Measurements from ENCODE around the gene NEU1.
"Not testable (repeated sequence)": the region's sequence is repeated elsewhere in the genome, so short reads cannot be mapped to it uniquely, and the experiment has no call there.

The NEU1 gene

DNA sequence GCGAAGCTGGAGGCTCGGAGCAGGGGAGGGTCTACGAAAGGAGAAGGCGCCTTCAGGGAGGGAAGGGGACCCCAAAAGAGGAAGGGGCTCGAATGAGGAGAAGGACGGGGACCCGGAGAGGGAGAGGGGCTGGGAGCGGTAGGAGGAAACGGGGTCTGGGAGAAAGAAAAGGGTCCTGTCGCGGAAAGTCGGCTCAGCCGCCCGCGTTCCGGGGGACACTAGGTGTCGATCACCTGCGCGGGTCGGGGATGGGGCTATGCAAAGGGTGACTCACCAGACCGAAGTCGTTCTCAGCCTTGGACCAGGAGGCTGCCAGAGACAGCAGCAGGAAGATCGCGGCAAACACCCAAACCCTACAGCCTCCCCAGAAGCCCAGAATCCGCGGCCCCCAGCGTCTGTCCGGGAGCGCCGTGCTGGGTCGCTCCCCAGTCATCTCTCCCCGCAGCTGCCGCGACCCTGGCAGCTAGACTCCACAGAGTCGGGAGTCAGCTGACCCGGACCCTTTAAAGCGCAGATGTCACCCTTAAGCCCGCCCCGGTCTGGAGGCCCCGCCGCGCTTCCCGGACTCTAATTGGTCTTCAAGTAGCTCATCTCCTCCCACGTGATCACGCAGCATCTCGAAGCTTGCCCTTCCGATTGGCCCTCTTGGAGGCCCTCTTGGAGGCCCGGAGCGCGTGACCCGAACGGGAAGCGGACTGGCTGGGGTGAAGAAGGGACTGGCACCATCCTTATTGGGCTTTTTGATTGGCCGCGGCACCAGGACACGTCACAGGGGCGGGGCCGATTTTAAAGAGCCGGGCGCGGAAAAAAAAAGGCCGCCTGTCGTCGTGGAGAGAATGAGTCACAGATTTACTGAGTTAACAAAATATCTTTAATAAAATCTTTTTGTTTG, at the start of gene NEU1:
Gene NEU1, minus strand, starts transcription at position 478 of the 892 bp plus-strand sequence. Its CDS starts 45 bp downstream, at position 433.
- H3K36me3 ChIP-seq (ENCODE audit: insufficient read depth, low read length): peaks cover 4% of the 10 kb centered on the region; the same call in 1 of the 2 replicates
- H2AFZ ChIP-seq (ENCODE audit: low read length, unreplicated experiment): peak within 1 kb of the TSS; percentile 88
- H3K79me2 ChIP-seq (ENCODE audit: control insufficient read depth, insufficient read depth, low read length, unreplicated experiment): peaks cover 7% of the 10 kb centered on the region
- H3K4me3 ChIP-seq (ENCODE audit: low read depth, low read length): peak within 1 kb of the TSS; percentile 86
- peak within 1 kb of the TSS; percentile 72 for H3K27ac ChIP-seq (ENCODE audit: low read depth, low read length)
- no peaks in the 10 kb centered on the region for H3K27me3 ChIP-seq (ENCODE audit: insufficient read depth, low read length)
- peaks cover 6% of the 10 kb centered on the region for H3K4me1 ChIP-seq (ENCODE audit: control insufficient read depth, insufficient read depth, low read length, unreplicated experiment)

DNA sequence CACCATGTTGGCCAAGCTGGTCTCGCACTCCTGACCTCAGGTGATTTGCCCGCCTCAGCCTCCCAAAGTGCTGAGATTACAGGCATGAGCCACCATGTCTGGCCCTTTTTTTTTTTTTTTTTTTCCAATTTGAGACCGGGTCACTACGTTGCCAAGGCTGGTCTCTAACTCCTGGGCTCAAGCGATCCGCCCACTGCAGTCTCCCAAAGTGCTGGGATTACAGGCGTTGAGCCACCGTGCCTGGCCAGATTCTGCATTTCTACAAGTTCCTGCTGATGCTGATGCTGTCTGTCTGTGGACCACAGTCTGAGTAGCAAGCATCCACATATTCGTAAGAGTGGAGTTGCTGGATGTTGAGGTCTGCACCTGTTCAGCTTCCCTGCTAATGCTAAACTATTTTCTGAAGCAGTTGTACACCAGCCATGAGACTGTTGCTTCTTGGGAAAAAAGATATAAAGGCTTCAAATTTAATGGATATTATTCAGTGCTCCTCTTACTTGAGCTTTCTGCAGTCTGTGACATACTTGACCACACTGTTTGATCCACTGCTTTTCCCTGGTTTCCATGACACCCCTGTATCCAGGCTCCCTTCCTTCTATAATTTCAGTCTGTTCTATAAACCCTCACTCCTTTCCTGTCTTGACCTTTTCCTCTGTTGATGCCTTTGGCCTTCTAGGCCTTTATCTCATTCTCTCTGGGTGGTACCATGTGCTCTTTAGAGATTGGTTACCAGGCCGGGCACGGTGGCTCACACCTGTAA, 49.4 kb upstream of the NEU1 start:
- Histone ChIP-seq H3K27ac (ENCODE audit: low read depth, low read length) (no peak overlapping the region), H2AFZ (ENCODE audit: low read length, unreplicated experiment) (no peak overlapping the region), H3K79me2 (ENCODE audit: control insufficient read depth, insufficient read depth, low read length, unreplicated experiment) (no peaks in the 10 kb centered on the region), H3K4me3 (ENCODE audit: low read depth, low read length) (no peak overlapping the region), H3K27me3 (ENCODE audit: insufficient read depth, low read length) (no peaks in the 10 kb centered on the region), H3K36me3 (ENCODE audit: insufficient read depth, low read length) (no peaks in the 10 kb centered on the region), H3K4me1 (ENCODE audit: control insufficient read depth, insufficient read depth, low read length, unreplicated experiment) (peaks cover 27% of the 10 kb centered on the region)

GRCh38 chr6:31909298-31909697, 46.7 kb upstream of the NEU1 start:
- H3K27ac ChIP-seq (ENCODE audit: low read depth, low read length): peak overlapping the region; percentile 92
- not testable (repeated sequence) for H3K27me3 ChIP-seq (ENCODE audit: insufficient read depth, low read length)

GRCh38 chr6:31908791-31909190, 46.2 kb upstream of the NEU1 start:
- peaks cover 31% of the 10 kb centered on the region for H3K4me1 ChIP-seq (ENCODE audit: control insufficient read depth, insufficient read depth, low read length, unreplicated experiment)
- no peaks in the 10 kb centered on the region for H3K27me3 ChIP-seq (ENCODE audit: insufficient read depth, low read length)
- peak overlapping the region; percentile 92 for H3K27ac ChIP-seq (ENCODE audit: low read depth, low read length)
- H3K36me3 ChIP-seq (ENCODE audit: insufficient read depth, low read length): no peaks in the 10 kb centered on the region
- no peak overlapping the region for H3K4me3 ChIP-seq (ENCODE audit: low read depth, low read length)
- no peak overlapping the region for H2AFZ ChIP-seq (ENCODE audit: low read length, unreplicated experiment)
- no peaks in the 10 kb centered on the region for H3K79me2 ChIP-seq (ENCODE audit: control insufficient read depth, insufficient read depth, low read length, unreplicated experiment)

More at GRCh38 chr6:31909298-31909697, 46.7 kb upstream of the NEU1 start:
- H3K79me2 ChIP-seq (ENCODE audit: control insufficient read depth, insufficient read depth, low read length, unreplicated experiment); H2AFZ ChIP-seq (ENCODE audit: low read length, unreplicated experiment); H3K36me3 ChIP-seq (ENCODE audit: insufficient read depth, low read length); H3K4me3 ChIP-seq (ENCODE audit: low read depth, low read length): not testable (repeated sequence)
- peaks cover 28% of the 10 kb centered on the region for H3K4me1 ChIP-seq (ENCODE audit: control insufficient read depth, insufficient read depth, low read length, unreplicated experiment)

- not testable (repeated sequence) for H3K4me3 ChIP-seq (ENCODE audit: low read depth, low read length)
- H3K27ac ChIP-seq (ENCODE audit: low read depth, low read length): peak overlapping the region; percentile 92
Observed at GRCh38 chr6:31908255-31908654, 45.6 kb upstream of the NEU1 start.

GRCh38 chr6:31907158-31907813, 44.7 kb upstream of the NEU1 start:
- Histone ChIP-seq H3K27me3 (ENCODE audit: insufficient read depth, low read length) (no peaks in the 10 kb centered on the region), H3K27ac (ENCODE audit: low read depth, low read length) (no peak overlapping the region), H3K4me3 (ENCODE audit: low read depth, low read length) (no peak overlapping the region), H2AFZ (ENCODE audit: low read length, unreplicated experiment) (no peak overlapping the region), H3K4me1 (ENCODE audit: control insufficient read depth, insufficient read depth, low read length, unreplicated experiment) (peaks cover 39% of the 10 kb centered on the region), H3K79me2 (ENCODE audit: control insufficient read depth, insufficient read depth, low read length, unreplicated experiment) (no peaks in the 10 kb centered on the region), H3K36me3 (ENCODE audit: insufficient read depth, low read length) (no peaks in the 10 kb centered on the region)

More at GRCh38 chr6:31908255-31908654, 45.6 kb upstream of the NEU1 start:
- H2AFZ ChIP-seq (ENCODE audit: low read length, unreplicated experiment); H3K27me3 ChIP-seq (ENCODE audit: insufficient read depth, low read length); H3K36me3 ChIP-seq (ENCODE audit: insufficient read depth, low read length); H3K79me2 ChIP-seq (ENCODE audit: control insufficient read depth, insufficient read depth, low read length, unreplicated experiment): not testable (repeated sequence)
- peaks cover 34% of the 10 kb centered on the region for H3K4me1 ChIP-seq (ENCODE audit: control insufficient read depth, insufficient read depth, low read length, unreplicated experiment)

GRCh38 chr6:31906727-31907126, 44.1 kb upstream of the NEU1 start:
- not testable (repeated sequence) for H2AFZ ChIP-seq (ENCODE audit: low read length, unreplicated experiment); H3K79me2 ChIP-seq (ENCODE audit: control insufficient read depth, insufficient read depth, low read length, unreplicated experiment); H3K4me3 ChIP-seq (ENCODE audit: low read depth, low read length); H3K36me3 ChIP-seq (ENCODE audit: insufficient read depth, low read length); H3K27me3 ChIP-seq (ENCODE audit: insufficient read depth, low read length); H3K27ac ChIP-seq (ENCODE audit: low read depth, low read length)
- peaks cover 39% of the 10 kb centered on the region for H3K4me1 ChIP-seq (ENCODE audit: control insufficient read depth, insufficient read depth, low read length, unreplicated experiment)

GRCh38 chr6:31906122-31906521, 43.5 kb upstream of the NEU1 start:
- H3K27ac ChIP-seq (ENCODE audit: low read depth, low read length): no peak overlapping the region
- no peak overlapping the region for H2AFZ ChIP-seq (ENCODE audit: low read length, unreplicated experiment)
- H3K4me1 ChIP-seq (ENCODE audit: control insufficient read depth, insufficient read depth, low read length, unreplicated experiment): peaks cover 41% of the 10 kb centered on the region

DNA sequence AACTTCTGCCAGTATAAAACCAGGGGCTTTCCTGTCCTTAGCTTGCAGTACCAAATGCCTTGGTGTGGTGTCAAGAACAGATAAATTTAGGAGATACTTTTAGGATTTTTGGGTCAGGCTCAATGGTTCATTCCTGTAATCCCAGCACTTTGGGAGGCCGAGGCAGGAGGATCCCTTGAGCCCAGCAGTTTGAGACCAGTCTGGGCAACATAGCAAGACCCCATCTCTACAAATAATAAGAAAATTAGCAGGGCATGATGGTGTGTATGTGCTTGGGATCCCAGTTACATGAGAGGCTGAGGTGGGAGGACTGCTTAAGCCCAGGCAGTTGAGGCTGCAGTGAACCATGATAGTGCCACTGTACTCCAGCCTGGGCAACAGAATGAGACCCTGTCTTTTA, 42.4 kb upstream of the NEU1 start:
- H3K27ac ChIP-seq (ENCODE audit: low read depth, low read length): no peak overlapping the region
- no peaks in the 10 kb centered on the region for H3K36me3 ChIP-seq (ENCODE audit: insufficient read depth, low read length)
- no peaks in the 10 kb centered on the region for H3K79me2 ChIP-seq (ENCODE audit: control insufficient read depth, insufficient read depth, low read length, unreplicated experiment)
- no peak overlapping the region for H2AFZ ChIP-seq (ENCODE audit: low read length, unreplicated experiment)
- no peaks in the 10 kb centered on the region for H3K27me3 ChIP-seq (ENCODE audit: insufficient read depth, low read length)
- H3K4me3 ChIP-seq (ENCODE audit: low read depth, low read length): no peak overlapping the region
- peaks cover 41% of the 10 kb centered on the region for H3K4me1 ChIP-seq (ENCODE audit: control insufficient read depth, insufficient read depth, low read length, unreplicated experiment)

More at GRCh38 chr6:31906122-31906521, 43.5 kb upstream of the NEU1 start:
- no peaks in the 10 kb centered on the region for H3K79me2 ChIP-seq (ENCODE audit: control insufficient read depth, insufficient read depth, low read length, unreplicated experiment)
- no peaks in the 10 kb centered on the region for H3K27me3 ChIP-seq (ENCODE audit: insufficient read depth, low read length)
- H3K36me3 ChIP-seq (ENCODE audit: insufficient read depth, low read length): no peaks in the 10 kb centered on the region
- H3K4me3 ChIP-seq (ENCODE audit: low read depth, low read length): no peak overlapping the region

- Histone ChIP-seq H3K27me3 (ENCODE audit: insufficient read depth, low read length) (no peaks in the 10 kb centered on the region), H2AFZ (ENCODE audit: low read length, unreplicated experiment) (no peak overlapping the region)
Observed at GRCh38 chr6:31903957-31904356, 41.3 kb upstream of the NEU1 start.

More at GRCh38 chr6:31903957-31904356, 41.3 kb upstream of the NEU1 start:
- Histone ChIP-seq H3K4me3 (ENCODE audit: low read depth, low read length) (no peak overlapping the region), H3K36me3 (ENCODE audit: insufficient read depth, low read length) (no peaks in the 10 kb centered on the region), H3K4me1 (ENCODE audit: control insufficient read depth, insufficient read depth, low read length, unreplicated experiment) (peaks cover 30% of the 10 kb centered on the region), H3K27ac (ENCODE audit: low read depth, low read length) (no peak overlapping the region), H3K79me2 (ENCODE audit: control insufficient read depth, insufficient read depth, low read length, unreplicated experiment) (no peaks in the 10 kb centered on the region)
